ENCODE results near the gene RIMS3.

- peak; percentile 89 for TF ChIP-seq CTCF (IDR thresholded peaks at IDR 0.05; ENCODE audit: insufficient read depth, low read depth, low read length)
- no peak for TF ChIP-seq EZH2 (IDR thresholded peaks at IDR 0.05; ENCODE audit: insufficient read depth, low read length)
Observed at GRCh38 chr1:40668769-40669525, 3.5 kb upstream of the RIMS3 start.
